C4-2B (cell line): ENCODE measurements around the gene EIF1AX.
"Not testable (repeated sequence)": the region's sequence is repeated elsewhere in the genome, so short reads cannot be mapped to it uniquely, and the experiment has no call there.

Experiments used
- H3K27ac ChIP-seq: fragments of 450-650 bp; 2 replicates; pipeline ENCODE4 v1.5.1; 2017
- CTCF ChIP-seq: fragments of 450-650 bp; conservative IDR thresholded peaks from 2 replicates; pipeline ENCODE4 v1.5.1; 2017; ENCODE audit warnings: mild to moderate bottlenecking
- ZFX ChIP-seq: fragments of 450-650 bp; IDR thresholded peaks from 2 replicates; pipeline ENCODE4 v1.6.1; 2017

EIF1AX gene

GRCh38 chrX:20140420-20140819, 1.2 kb downstream of the EIF1AX start:
- no peak overlapping the region for H3K27ac ChIP-seq
- no peak for TF ChIP-seq CTCF
- TF ChIP-seq ZFX: no peak

DNA sequence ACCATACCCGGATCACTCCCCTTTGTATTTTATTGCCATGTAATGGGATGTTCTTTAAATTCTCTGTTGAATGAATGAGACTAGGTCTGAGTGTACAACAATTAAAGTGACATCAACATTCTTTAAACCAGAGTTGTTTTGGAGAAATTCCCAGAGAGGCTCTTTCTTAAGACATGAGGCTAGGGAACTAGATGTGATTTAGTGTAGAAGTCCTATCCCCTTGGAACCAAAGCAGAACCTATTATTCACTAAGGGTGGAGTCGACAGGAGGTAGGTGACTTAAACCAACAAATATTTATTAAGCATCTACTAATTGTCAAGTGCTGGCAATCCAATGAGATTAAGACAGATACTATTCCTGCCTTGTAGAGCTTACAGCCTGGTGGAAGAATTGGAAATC, 1.7 kb downstream of the EIF1AX start:
- TF ChIP-seq CTCF: no peak
- no peak for TF ChIP-seq ZFX

GRCh38 chrX:20135944-20136343, 5.7 kb downstream of the EIF1AX start:
- no peak overlapping the region for H3K27ac ChIP-seq
- TF ChIP-seq CTCF (no peak), ZFX (no peak)

More for the DNA sequence above, 1.7 kb downstream of the EIF1AX start:
- no peak overlapping the region for H3K27ac ChIP-seq

DNA sequence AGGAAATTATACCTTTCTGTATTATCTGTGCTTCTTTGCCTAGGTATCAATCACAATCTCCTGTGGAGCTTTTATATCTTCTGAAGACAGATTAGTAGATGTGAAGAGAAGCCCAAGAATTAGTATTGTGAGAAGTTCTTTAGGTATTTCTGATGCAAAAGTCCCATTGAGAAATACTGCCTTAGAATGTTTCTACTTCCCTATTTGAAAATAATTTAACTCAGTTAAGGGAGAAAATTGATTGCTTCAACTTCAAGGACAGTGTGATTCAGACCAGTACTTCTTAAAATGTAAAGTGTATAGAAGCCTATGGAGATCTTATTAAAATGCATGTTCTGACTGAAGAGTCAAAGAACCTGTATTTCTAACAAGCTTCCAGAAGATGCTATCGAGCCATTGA, 9.0 kb downstream of the EIF1AX start:
- TF ChIP-seq CTCF: no peak
- TF ChIP-seq ZFX: no peak
- H3K27ac ChIP-seq: no peak overlapping the region

DNA sequence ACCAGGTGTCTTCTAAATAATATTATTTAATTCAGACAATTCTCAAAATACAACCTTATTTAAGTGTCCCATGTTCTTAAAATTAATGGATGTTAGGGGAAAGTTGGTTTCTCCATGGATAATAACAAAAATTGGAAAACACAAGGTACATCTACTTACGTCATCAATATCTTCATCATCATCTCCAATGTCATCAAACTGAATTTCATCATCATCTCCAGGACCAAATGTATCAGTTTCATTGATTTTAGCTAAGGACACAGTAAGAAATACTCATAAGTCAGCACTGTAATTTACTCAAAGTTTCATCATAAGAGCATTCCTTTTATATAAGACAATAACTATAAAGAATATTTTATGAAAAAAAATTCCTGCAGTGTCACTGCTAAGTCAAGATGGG, 11.3 kb downstream of the EIF1AX start:
- no peak overlapping the region for H3K27ac ChIP-seq
- no peak for TF ChIP-seq ZFX
- no peak for TF ChIP-seq CTCF

DNA sequence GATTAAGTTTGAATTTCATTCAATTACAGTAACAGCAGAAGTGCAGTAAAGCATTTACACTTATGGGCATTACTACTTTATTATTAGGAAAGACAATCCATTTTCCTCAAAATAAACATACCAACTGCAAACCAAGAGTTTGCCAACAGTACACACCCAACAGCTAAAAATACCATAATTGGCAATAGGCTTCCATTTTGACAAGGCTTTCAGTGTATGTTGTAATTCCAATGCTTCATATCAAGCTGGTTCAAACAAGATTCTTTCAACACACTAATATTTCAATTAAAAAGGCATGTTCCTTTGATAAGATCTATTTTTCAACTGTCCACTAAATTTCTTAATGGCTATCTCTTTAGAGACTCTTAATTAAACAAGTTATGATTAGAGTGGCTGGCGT, 12.1 kb downstream of the EIF1AX start:
- no peak overlapping the region for H3K27ac ChIP-seq

GRCh38 chrX:20128670-20129069, 13.0 kb downstream of the EIF1AX start:
- no peak for TF ChIP-seq ZFX
- TF ChIP-seq CTCF: no peak

More for the DNA sequence above, 12.1 kb downstream of the EIF1AX start:
- TF ChIP-seq CTCF: no peak

GRCh38 chrX:20127440-20127839, 14.2 kb downstream of the EIF1AX start:
- not testable (repeated sequence) for H3K27ac ChIP-seq

More at GRCh38 chrX:20128670-20129069, 13.0 kb downstream of the EIF1AX start:
- no peak overlapping the region for H3K27ac ChIP-seq

DNA sequence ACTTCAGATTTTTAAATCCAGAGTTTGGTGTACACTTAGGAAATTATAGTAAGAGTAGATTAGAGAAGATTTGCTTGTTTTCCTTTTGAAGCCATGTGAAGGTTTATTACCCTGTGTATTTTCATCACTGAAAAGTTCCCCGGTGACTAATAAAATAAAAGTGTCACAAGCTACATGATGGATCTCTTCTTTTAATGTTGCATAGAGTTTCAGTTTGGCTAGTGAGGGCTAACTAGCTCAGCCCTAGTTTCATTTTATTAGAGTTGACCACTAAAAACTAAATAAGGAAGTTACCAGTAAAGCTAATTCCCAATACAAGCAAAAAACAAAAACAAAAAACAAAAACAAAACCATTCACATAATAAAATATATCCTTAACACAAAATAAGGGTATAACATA, 14.8 kb downstream of the EIF1AX start:
- not testable (repeated sequence) for H3K27ac ChIP-seq
